ENCODE results near the gene GPR15LG.

Gene GPR15LG

DNA sequence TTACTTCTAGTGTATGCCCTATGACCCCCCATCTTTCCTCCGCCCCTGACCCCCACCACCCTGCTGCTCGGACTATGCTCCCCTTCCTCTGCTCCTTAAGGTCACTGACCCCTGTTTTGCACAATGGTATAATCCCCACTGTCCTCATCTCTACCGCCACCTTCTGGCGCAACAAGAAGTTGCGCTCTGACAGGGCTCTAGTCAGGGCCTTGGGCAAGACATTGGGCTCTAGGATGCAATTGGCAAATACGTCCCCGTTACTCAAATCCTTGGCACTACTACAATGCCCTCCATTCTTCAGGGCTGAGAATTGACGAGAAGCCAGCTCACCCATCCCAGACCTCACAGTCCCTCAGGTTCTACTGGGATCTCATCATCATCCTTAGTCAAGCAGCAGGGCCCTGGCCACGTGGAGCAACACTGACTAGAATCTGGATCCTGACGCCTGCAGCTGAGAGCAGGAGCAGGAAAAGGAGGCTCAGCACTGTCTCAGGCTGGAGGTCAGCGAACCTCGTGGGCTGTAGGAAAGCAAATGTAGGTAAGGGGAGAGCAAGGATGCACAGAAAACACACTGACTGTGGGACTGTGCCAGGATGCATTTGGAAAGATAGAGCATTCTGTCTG, 41.1 kb downstream of the GPR15LG start:
- DNase-seq (ENCODE audit: low read depth), result no peak

DNA sequence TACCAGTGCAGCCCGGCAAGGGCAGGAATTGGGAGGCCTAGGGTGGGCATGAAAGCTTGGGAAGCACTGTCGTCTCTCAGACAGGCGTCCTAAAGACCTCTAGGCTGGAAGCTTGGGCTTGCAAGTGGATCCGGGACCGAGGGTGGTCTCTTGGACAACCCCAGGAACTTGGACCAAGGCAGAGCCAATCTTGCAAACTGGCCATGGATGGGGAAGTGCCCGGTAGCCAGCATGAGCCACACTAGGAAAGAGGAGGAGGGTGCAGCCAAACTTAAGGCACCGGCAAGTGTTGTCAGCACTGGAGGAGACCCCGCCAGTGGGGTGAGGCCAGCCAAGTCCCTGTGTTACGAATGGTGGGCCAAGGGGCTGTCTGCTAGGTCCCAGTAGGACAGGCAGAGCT, 43.2 kb downstream of the GPR15LG start:
- DNase-seq (ENCODE audit: low read depth), result no peak

DNA sequence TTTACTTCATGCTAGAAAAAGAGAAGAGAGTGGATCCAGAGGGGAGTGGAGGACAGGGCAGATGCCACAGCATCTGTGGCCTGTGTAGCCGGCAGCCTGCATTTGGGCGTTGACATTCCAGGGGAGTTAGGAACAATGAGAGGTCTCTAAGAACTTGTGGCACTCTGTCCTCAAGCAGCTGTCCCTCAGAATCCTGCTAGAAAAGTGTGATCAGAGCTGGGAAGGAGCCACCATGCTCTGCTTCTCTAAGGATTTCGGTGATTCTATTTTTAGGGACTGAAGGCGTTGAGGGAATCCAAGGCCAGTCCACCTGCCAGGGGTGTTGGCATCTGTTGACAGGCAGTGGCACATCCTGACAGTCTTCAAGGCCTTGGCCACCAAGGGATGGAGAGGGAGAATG, 44.1 kb downstream of the GPR15LG start:
- DNase-seq (ENCODE audit: low read depth), result no peak

DNA sequence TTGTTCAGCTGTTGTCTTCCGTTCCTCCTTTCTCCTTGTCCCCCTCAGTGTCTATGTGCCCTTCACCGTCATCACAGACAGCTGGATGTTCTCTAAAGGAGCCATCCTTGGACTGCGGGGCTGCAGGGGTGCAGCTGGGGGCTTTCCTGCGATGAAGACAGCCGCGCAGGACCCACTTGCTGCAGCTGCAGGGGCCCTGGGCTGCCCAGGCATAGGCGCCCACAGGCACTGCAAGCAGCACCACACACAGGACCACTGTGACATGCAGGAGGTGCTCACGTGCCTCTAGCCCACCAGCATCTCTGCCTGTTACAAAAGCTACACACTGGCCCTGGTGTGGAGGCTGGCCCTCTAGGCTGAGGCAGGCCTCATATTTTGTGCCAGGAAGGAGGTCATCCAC, 48.3 kb downstream of the GPR15LG start:
- DNase-seq (ENCODE audit: low read depth), result no peak

DNA sequence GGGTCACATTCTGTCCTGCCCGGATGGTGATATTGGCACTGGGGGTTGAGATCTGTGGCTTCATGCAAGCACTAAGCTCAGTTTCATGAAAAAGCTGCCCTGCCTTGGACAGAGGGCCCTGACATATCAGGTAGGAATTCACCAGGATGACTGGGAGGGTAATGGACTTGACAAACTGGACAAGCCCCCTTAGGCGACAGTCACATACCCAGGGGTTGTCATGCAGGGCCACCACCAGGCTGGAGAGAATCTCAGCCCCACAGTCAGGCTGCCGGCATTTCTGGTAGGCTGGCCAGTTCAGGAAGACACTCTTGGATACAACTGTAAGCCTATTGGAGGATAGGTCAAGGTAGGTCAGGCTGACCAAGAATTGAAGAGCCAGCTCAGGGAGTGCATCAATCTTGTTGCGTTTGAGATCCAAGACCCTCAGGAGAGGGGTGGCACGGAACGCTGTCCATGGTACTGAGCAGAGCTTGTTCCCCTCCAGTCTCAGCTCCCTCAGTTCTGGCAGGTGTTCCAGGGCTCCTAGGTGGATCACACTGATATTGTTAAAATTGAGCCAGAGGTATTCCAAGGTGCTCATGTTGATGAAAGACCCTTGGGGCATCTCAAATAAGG, 50.9 kb downstream of the GPR15LG start:
- no peak for DNase-seq (ENCODE audit: low read depth)

DNA sequence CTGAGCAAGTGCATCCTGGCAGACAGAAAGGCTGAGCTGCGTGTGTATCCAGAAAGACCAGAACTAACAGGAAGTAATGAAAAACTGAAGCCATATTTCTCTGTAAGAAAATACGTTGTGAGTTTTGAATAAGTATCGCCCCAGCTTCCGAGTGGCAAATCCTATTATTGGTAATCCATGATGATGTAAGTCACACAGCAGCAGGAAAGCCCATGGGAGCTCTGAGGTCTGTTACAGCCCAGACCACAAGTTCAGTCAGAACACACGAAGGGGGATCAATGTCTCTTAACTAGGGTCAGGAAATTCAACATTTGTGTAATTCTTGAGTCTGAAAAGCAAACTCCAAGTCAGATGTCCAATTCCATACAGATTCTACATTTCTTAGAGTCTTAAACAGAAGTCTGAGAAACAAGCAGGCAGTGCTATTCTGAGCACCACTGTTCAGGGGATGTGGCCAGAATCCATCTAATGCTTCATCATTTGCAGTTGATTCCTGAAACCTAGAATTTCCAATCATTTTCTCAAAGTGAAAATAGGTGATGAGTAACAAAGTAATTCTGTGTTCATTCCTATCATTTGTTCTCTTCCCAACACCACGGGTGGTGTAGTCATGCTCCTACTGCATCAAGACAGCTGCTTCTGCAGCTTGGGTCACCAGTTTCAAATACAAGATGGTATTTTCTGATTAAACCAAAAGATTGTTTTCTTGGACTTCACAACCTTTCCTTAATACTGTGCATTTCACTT, 52.0 kb downstream of the GPR15LG start, which contains the start of gene LRIT2:
LRIT2 (minus strand) TSS at position 118 of the 747 bp plus-strand sequence; CDS start at position 94, 24 bp downstream.
- DNase-seq (ENCODE audit: low read depth), result no peak

DNA sequence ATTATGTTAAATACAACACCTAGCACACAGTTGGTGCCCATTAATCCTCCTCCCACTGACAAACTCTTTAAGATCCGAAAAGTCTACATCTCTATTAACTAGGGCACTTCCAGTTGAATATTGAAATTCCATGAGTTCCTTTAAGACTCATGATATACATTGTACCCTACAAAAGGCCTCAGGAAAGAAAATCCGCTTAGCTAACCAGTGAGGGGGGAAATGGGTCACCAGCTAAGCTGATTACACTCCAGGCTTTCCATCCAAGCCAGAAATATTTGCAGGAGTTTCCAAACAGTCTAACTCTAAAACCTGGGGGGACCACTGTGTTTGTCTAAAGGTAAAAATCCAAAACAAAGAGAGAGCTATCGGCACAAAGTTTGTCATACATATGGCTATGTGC, 53.0 kb downstream of the GPR15LG start:
- no peak for DNase-seq (ENCODE audit: low read depth)

DNA sequence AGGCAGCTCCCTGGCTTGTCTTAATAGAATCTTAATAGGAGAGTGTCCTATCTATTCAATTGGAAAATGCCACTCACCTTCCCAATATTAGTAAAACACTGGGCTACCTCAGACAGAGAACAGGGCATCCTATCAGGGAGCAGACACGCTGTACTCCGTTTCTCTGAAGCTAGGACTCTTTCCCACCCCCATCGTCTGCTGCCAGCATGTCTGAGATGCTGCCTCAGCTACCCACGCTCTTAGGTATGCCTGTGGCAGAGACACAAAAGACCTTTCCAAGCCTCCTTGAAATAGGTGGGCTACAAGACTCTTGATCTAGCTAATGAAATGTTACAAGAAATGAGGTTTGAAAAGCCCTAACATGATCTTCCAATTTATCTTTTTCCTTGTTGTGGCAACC, 54.2 kb downstream of the GPR15LG start:
- DNase-seq (ENCODE audit: low read depth), result no peak

DNA sequence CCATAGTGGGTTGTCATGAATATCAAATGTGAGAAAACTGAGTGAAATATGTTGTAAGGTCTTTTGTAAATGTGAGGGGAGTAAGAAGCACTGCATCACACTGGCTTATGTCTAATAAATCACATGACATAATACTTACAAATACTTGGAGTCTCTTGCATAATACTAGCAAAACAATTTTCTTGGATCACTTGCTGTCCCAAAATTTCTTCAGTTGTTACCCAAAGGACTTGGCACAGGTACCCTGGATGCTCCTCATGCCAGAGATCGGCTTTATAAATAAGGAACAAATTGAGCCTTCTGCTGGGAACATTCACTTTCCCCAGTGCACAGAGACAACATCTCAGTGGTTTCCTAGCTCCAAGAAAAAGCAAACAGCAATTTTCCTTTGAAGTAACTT, 56.8 kb downstream of the GPR15LG start:
- no peak for DNase-seq (ENCODE audit: low read depth)

DNA sequence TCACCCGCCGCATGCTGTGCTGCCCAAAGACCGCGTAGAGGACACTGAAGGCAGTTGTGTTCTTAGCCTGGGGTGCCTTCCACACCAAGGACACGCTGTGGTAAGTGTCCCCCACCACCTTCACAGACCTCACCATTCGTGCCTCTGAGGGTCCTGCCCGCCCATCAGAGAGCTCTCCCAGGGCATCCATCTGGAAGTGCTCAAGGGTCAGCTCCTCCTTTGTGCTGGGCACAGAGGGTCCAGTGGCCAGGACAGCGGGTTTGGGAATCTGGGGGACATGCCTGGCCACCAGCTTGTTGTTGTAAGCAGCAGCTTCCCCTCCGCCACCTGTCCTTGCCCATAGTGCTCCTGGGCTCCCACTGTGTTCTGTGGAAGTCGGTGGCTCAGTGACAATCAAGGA, 58.8 kb downstream of the GPR15LG start:
- DNase-seq (ENCODE audit: low read depth), result no peak

DNA sequence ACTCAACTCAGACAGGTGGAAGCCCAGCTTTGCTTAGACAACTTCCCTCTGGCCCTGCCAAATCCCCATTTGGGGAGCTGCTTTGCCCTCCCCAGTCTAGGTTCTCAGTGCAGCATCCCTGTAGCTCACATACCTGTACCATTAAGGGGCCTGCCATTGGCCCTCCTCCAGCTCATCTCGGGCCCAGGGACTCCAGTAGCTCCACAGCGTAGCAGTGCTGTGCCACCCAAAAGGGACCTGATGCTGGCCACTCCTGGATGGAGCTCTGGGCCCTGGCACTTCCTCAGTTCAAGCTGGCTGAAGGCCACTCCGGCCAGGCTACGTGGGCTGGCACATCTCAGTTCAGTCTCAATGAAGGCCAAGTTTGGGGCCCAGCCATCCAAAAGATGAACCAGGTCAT, 60.3 kb downstream of the GPR15LG start:
- DNase-seq (ENCODE audit: low read depth), result no peak

DNA sequence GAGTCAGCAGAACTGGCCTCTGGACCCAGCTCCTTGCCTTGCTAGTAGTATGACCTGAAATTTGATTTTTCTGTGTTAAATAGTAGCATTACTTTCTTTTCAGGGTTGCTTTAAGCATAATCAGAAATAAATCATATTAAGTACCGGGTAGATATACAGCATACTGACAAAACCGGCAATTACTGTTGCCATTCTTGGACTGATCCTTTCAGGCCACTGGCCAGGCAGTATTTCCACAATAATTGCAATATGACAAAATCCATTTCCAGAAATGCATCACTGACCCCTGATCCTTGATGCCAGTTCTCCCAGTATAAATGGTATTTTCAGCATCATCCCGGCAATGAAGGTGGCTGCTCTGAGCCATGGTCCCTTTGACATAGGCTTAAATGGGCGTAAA, 60.9 kb downstream of the GPR15LG start:
- DNase-seq (ENCODE audit: low read depth), result no peak

Data from HS-27A (cell line).